K562 (cell line): ENCODE measurements around the gene EFCAB12. TPM values are rescaled to one million over a fixed set of nuclear protein-coding genes. Genes with fewer than 3 reads are reported as not detected.

ENCODE experiments used
- ATAC-seq: fragments of 200-7000 bp; cut with Tn5 transposase; 3 replicates; pipeline ENCODE4 v1.9.1; 2020; ENCODE audit warnings: moderate library complexity
- BruUV-seq: library from RNA; stranded (reverse); fragments of 400-500 nt; replicated peaks from 2 replicates; lab custom pipeline; 2021; lab: Mats Ljungman, UMichigan
- CTCF ChIA-PET: fragments of 300-600 bp; formaldehyde crosslinking; extraction: SDS; loops from one replicate; lab custom pipeline; 2021; ENCODE audit warnings: low intra/inter-chr PET ratio; lab: Yijun Ruan, JAX
- POLR2A ChIA-PET: fragments of 300-600, 350-650 bp; sonication (Branson Sonifier 250); formaldehyde crosslinking; extraction: SDS; loops from one replicate; lab custom pipeline; 2021; ENCODE audit warnings: antibody characterized with exemption, inconsistent platforms; lab: Yijun Ruan, JAX
- DNase-seq, 4 experiments: peaks; one replicate each; pipeline versions ENCODE4 v3.0.0 to v3.0.0-alpha.2; 2011 to 2018; ENCODE audit warnings: low spot score in 3 of 4, mixed read lengths in 3 of 4; ENCODE audit errors: extremely low read depth in 1 of 4
- FAIRE-seq: peaks from 2 replicates; lab custom pipeline; 2011; peaks lifted over from hg19 to GRCh38; lab: Jason Lieb, UNC
- H2AFZ ChIP-seq: 2 replicates; pipeline ENCODE4 v1.6.0; 2011; ENCODE audit warnings: low read depth, low read length, control low read depth, inconsistent platforms
- H3K27ac ChIP-seq: fragments of 200-600 bp; 3 replicates; pipeline ENCODE4 v1.8.0; 2011; ENCODE audit warnings: low read depth, mild to moderate bottlenecking, control low read depth, inconsistent platforms, low read length, moderate library complexity, mixed read lengths; ENCODE audit errors: extremely low read depth
- H3K27me3 ChIP-seq, 2 experiments: fragments of 300-600 bp in 1 of 2; 2 replicates in 1 of 2; 3 replicates in 1 of 2; pipeline versions ENCODE4 v1.6.0 to v1.8.0; 2011; ENCODE audit warnings: inconsistent platforms in 2 of 2, low read length in 2 of 2, mild to moderate bottlenecking in 1 of 2, mixed read lengths in 1 of 2, moderate library complexity in 1 of 2; ENCODE audit not compliant: control insufficient read depth in 2 of 2, insufficient read depth in 2 of 2
- H3K36me3 ChIP-seq: fragments of 300-600 bp; 3 replicates; pipeline ENCODE4 v1.8.0; 2011; ENCODE audit warnings: mild to moderate bottlenecking, low read length, inconsistent platforms; ENCODE audit not compliant: control insufficient read depth, insufficient read depth
- H3K4me1 ChIP-seq, 2 experiments: fragments of 200-600 bp in 1 of 2; replicated peaks in 1 of 2; 2 replicates in 1 of 2; 3 replicates in 1 of 2; pipeline versions ENCODE4 v1.5.1 to v1.8.0; 2011; ENCODE audit warnings: inconsistent platforms in 2 of 2, low read length in 2 of 2, mild to moderate bottlenecking in 1 of 2, mixed read lengths in 1 of 2, moderate library complexity in 1 of 2; ENCODE audit not compliant: control insufficient read depth in 2 of 2, insufficient read depth in 2 of 2
- H3K4me2 ChIP-seq: 2 replicates; pipeline ENCODE4 v1.6.1; 2011; ENCODE audit warnings: low read length, control low read depth, inconsistent platforms, mixed read lengths; ENCODE audit not compliant: insufficient read depth
- H3K4me3 ChIP-seq: fragments of 200-600 bp; sonication (generic), shearing (Covaris generic); 2 replicates; pipeline ENCODE4 v1.5.1; 2016; ENCODE audit warnings: control low read depth, inconsistent platforms
- H3K79me2 ChIP-seq: fragments of 200-600 bp; 3 replicates; pipeline ENCODE4 v1.8.0; 2011; ENCODE audit warnings: low read length, inconsistent platforms; ENCODE audit not compliant: control insufficient read depth, insufficient read depth
- H3K9ac ChIP-seq, 2 experiments: 2 replicates each; pipeline versions ENCODE4 v1.6.0 to v1.6.1; 2011; ENCODE audit warnings: low read depth in 2 of 2, low read length in 2 of 2, control low read depth in 1 of 2, inconsistent platforms in 1 of 2, mild to moderate bottlenecking in 1 of 2, mixed read lengths in 1 of 2; ENCODE audit not compliant: insufficient read depth in 1 of 2
- H3K9me1 ChIP-seq: one replicate; pipeline ENCODE4 v1.6.0; 2011; ENCODE audit warnings: inconsistent platforms, mild to moderate bottlenecking, low read length, moderate library complexity; ENCODE audit not compliant: control insufficient read depth, insufficient read depth
- H3K9me3 ChIP-seq: replicated peaks from 2 replicates; pipeline ENCODE4 v1.5.1; 2011; ENCODE audit warnings: low read depth, low read length, inconsistent platforms; ENCODE audit not compliant: control insufficient read depth, insufficient read depth
- H4K20me1 ChIP-seq: replicated peaks from 2 replicates; pipeline ENCODE4 v1.6.1; 2011; ENCODE audit warnings: low read length, inconsistent platforms, mixed read lengths; ENCODE audit not compliant: control insufficient read depth, insufficient read depth
- CREB1 ChIP-seq, 2 experiments: sonication (generic) in 1 of 2; formaldehyde crosslinking in 1 of 2; IDR thresholded peaks; 2 replicates each; pipeline versions ENCODE4 v1.6.1 to v1.8.0; 2012 to 2022; ENCODE audit warnings: inconsistent platforms in 1 of 2, mild to moderate bottlenecking in 1 of 2, missing genetic modification reagents in 1 of 2, moderate library complexity in 1 of 2
- CXXC5 ChIP-seq: fragments of 250-450 bp; sonication (Bioruptor Pico); IDR thresholded peaks from 2 replicates; pipeline ENCODE4 v1.8.0; 2022; ENCODE audit warnings: inconsistent platforms, mild to moderate bottlenecking, moderate library complexity
- ERF ChIP-seq: fragments of 450-650 bp; formaldehyde crosslinking; IDR thresholded peaks from 2 replicates; pipeline ENCODE4 v1.4.0; 2020; ENCODE audit warnings: mild to moderate bottlenecking, mixed read lengths
- HEY1 ChIP-seq: fragments of 250-450 bp; sonication (Bioruptor Pico); IDR thresholded peaks from 2 replicates; pipeline ENCODE4 v1.5.0; 2020; ENCODE audit warnings: mild to moderate bottlenecking, moderate library complexity, borderline replicate concordance
- RBM14 ChIP-seq: fragments of 200-400 bp; formaldehyde crosslinking; IDR thresholded peaks from 2 replicates; pipeline ENCODE4 v1.6.1; 2018; ENCODE audit warnings: low read depth, mild to moderate bottlenecking, low read length, moderate library complexity, borderline replicate concordance; ENCODE audit not compliant: insufficient read depth
- RUNX1 ChIP-seq: sonication (generic); IDR thresholded peaks from 2 replicates; pipeline ENCODE4 v1.6.1; 2016; ENCODE audit warnings: antibody characterized with exemption, low read depth
- STAG1 ChIP-seq: sonication (generic); formaldehyde crosslinking; IDR thresholded peaks from 2 replicates; pipeline ENCODE4 v1.5.0; 2020; ENCODE audit warnings: missing genetic modification reagents, borderline replicate concordance
- STAT5A ChIP-seq: IDR thresholded peaks from 2 replicates; pipeline ENCODE4 v1.6.1; 2012; ENCODE audit warnings: low read length, inconsistent platforms, borderline replicate concordance
- ZC3H11A ChIP-seq: IDR thresholded peaks from 2 replicates; pipeline ENCODE4 v1.6.1; 2012; ENCODE audit warnings: low read depth, low read length, improper control_type of control experiment
- ZFX ChIP-seq: sonication (generic); formaldehyde crosslinking; IDR thresholded peaks from 2 replicates; pipeline ENCODE4 v1.8.0; 2022; ENCODE audit warnings: mild to moderate bottlenecking, missing genetic modification reagents, moderate library complexity
- ZNF311 ChIP-seq: fragments of 250-450 bp; sonication (Bioruptor Pico); IDR thresholded peaks from 2 replicates; pipeline ENCODE4 v1.4.0; 2020; ENCODE audit warnings: mild to moderate bottlenecking, moderate library complexity
- WGBS: fragments of 100-300 bp; shearing (Covaris generic); methylation state at CpG from one replicate; pipeline ENCODE4 v1.1.6; 2016; ENCODE audit warnings: low coverage, mixed read lengths; ENCODE audit not compliant: insufficient coverage; ENCODE audit errors: missing lambda C conversion rate; 5-methylcytosine and 5-hydroxymethylcytosine counted together
- in situ Hi-C: fragments of 300-500 bp; cut with MboI; formaldehyde crosslinking; loops from 4 replicates; pipeline ENCODE4 v1.15.0; 2018; ENCODE audit warnings: inconsistent platforms, mixed read lengths
- intact Hi-C: fragments of 100-400 bp; cut with micrococcal nuclease; formaldehyde crosslinking; loops from 2 replicates; pipeline ENCODE4 v1.14.2; 2022
- polyA plus RNA-seq, 8 experiments: library from polyadenylated mRNA; depleted of rRNA in 4 of 8; stranded (reverse) in 5 of 8; unstranded in 3 of 8; fragments of >200 nt; fragmentation: Nextera tagmentation in 2 of 8; fragmentation: Illumina TruSeq in 1 of 8; extraction: Ambion mirVana in 2 of 8; extraction: Trizol in 1 of 8; gene quantifications; 2 replicates each; pipeline versions ENCODE4 v1.2.1 to v1.2.3, GENCODE V29; 2011 to 2014; ENCODE audit warnings: inconsistent platforms in 1 of 8, missing spikeins in 1 of 8
- total RNA-seq, 7 experiments: library from RNA; depleted of rRNA in 6 of 7; stranded (reverse); fragments of >200 nt in 6 of 7; fragmentation: Illumina TruSeq in 2 of 7; extraction: Trizol in 2 of 7; gene quantifications; 2 replicates each; pipeline versions ENCODE4 v1.2.1 to v1.2.3, GENCODE V29; 2011 to 2021; ENCODE audit warnings: low replicate concordance in 1 of 7
- TF ChIP-seq, protein P1 (sequence below): fragments of 250-450 bp; sonication (Bioruptor Pico); IDR thresholded peaks from 2 replicates; pipeline ENCODE4 v1.4.0; 2020

Gene EFCAB12
- total and polyA plus RNA-seq, 9 of the 15 experiments (the other 6 are each of a cell fraction or from before 2014, with no cell fraction given): 0.08 to 0.95 (median 0.56) TPM; not detected in 1

DNA sequence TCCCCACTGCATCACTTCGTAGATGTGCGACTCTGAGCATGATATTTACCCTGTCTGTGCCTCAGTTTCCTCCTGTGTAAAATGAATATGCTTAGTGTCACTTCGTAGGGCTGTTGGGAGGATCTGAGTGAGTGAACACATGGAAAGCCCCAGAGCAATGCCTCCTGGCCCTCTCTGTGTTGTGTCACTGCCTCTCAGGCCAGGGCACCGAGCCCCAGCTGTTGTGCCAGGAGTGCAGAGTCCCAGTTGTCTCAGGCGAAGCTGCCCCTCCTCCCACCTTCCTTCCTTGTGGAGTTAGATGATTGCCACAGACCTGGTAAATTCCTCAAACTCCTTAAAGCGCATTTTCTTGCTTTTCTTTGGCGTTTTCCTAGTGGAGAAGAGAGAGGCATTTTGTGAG is 26.2 kb downstream of the EFCAB12 start:
- Histone ChIP-seq H3K4me3 (no peak overlapping the region), H3K9me3 (no peaks in the 10 kb centered on the region), H3K9ac (no peak overlapping the region; a peak in 1 of 4 replicates), H3K4me1 (peaks cover 0 to 7% of the 10 kb centered on the region in 2 experiments; a peak in 4 of 5 replicates), H3K27me3 (no peaks in the 10 kb centered on the region), H2AFZ (no peak overlapping the region), H4K20me1 (no peaks in the 10 kb centered on the region), H3K4me2 (no peak overlapping the region), H3K79me2 (peaks cover 21% of the 10 kb centered on the region), H3K9me1 (no peaks in the 10 kb centered on the region), H3K27ac (no peak overlapping the region), H3K36me3 (peaks cover 4% of the 10 kb centered on the region)
- intact Hi-C loops (no loop called here), in situ Hi-C loops (no loop called here)
- no peak for ATAC-seq
- ChIA-PET CTCF (no interaction called here), POLR2A (interaction anchor here (3.3 kb wide), 1 partner anchor 12 kb away, joined by 21 read pairs; no protein-coding TSS in a partner anchor)
- no peak for DNase-seq
- FAIRE-seq: no peak
- 47% methylated on average over 5 of the region's 7 CpGs for WGBS
- TF ChIP-seq ERF (CRISPR knock-in tag) (no peak), CXXC5 (CRISPR knock-in tag) (no peak), RBM14 (no peak), RUNX1 (no peak), STAG1 (no peak), STAT5A (no peak), CREB1 (IDR thresholded peaks at IDR 0.05) (no peak), CREB1 (CRISPR knock-in tag; IDR thresholded peaks at IDR 0.05) (no peak), ZFX (CRISPR knock-in tag) (no peak), ZC3H11A (no peak), HEY1 (CRISPR knock-in tag) (no peak), ZNF311 (no peak)
- TF ChIP-seq, protein P1, sequence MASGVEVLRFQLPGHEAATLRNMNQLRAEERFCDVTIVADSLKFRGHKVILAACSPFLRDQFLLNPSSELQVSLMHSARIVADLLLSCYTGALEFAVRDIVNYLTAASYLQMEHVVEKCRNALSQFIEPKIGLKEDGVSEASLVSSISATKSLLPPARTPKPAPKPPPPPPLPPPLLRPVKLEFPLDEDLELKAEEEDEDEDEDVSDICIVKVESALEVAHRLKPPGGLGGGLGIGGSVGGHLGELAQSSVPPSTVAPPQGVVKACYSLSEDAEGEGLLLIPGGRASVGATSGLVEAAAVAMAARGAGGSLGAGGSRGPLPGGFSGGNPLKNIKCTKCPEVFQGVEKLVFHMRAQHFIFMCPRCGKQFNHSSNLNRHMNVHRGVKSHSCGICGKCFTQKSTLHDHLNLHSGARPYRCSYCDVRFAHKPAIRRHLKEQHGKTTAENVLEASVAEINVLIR: no peak
- BruUV-seq: no TSS peak
